MM.1S (cell line): ENCODE measurements around the gene SEMA4C.

Experiments
- CTCF ChIP-seq: fragments of 300-600 bp; sonication (generic); IDR thresholded peaks from 2 replicates; pipeline ENCODE4 v1.5.1; 2016; ENCODE audit warnings: antibody characterized with exemption, low read length, mixed read lengths
- EZH2 ChIP-seq: fragments of 300-600 bp; sonication (generic); optimal IDR thresholded peaks from 2 replicates; pipeline ENCODE3; 2017; ENCODE audit warnings: low read depth, mild to moderate bottlenecking, antibody characterized with exemption, low read length, mixed read lengths
- EZH2phosphoT487 ChIP-seq: fragments of 300-600 bp; sonication (generic); IDR thresholded peaks from 2 replicates; pipeline ENCODE4 v1.6.1; 2018; ENCODE audit warnings: antibody characterized with exemption, low read length

- TF ChIP-seq EZH2 = no peak
- TF ChIP-seq EZH2phosphoT487 = no peak
- TF ChIP-seq CTCF = no peak
Observed at GRCh38 chr2:96883306-96883705, 13.4 kb upstream of the SEMA4C start.
